ENCODE data around the gene GABARAP.

Gene GABARAP

GRCh38 chr17:7192271-7192937 lies 49.8 kb downstream of the GABARAP start:
- Mint-ChIP-seq H3K36me3 (peaks cover 2% of the 10 kb centered on the region), H3K4me1 (ENCODE audit: low read depth) (no peaks in the 10 kb centered on the region), H3K4me3 (no peak overlapping the region), H3K27me3 (no peaks in the 10 kb centered on the region), H3K27ac (no peak overlapping the region), H3K9me3 (ENCODE audit: low read depth) (no peaks in the 10 kb centered on the region)

GRCh38 chr17:7191571-7192270 lies 50.5 kb downstream of the GABARAP start:
- no peak overlapping the region for H3K4me3 Mint-ChIP-seq
- H3K4me1 Mint-ChIP-seq (ENCODE audit: low read depth) = no peaks in the 10 kb centered on the region
- peaks cover 2% of the 10 kb centered on the region for H3K36me3 Mint-ChIP-seq
- H3K27ac Mint-ChIP-seq = no peak overlapping the region
- no peaks in the 10 kb centered on the region for H3K9me3 Mint-ChIP-seq (ENCODE audit: low read depth)
- H3K27me3 Mint-ChIP-seq = no peaks in the 10 kb centered on the region

GRCh38 chr17:7191069-7191468 lies 51.2 kb downstream of the GABARAP start:
- Mint-ChIP-seq H3K4me1 (ENCODE audit: low read depth) (no peaks in the 10 kb centered on the region), H3K27ac (no peak overlapping the region), H3K36me3 (no peaks in the 10 kb centered on the region), H3K9me3 (ENCODE audit: low read depth) (no peaks in the 10 kb centered on the region), H3K27me3 (no peaks in the 10 kb centered on the region), H3K4me3 (no peak overlapping the region)

GRCh38 chr17:7190276-7190917 lies 51.9 kb downstream of the GABARAP start:
- H3K4me3 Mint-ChIP-seq = no peak overlapping the region
- H3K9me3 Mint-ChIP-seq (ENCODE audit: low read depth) = no peaks in the 10 kb centered on the region
- no peak overlapping the region for H3K27ac Mint-ChIP-seq
- H3K4me1 Mint-ChIP-seq (ENCODE audit: low read depth) = no peaks in the 10 kb centered on the region
- no peaks in the 10 kb centered on the region for H3K27me3 Mint-ChIP-seq
- no peaks in the 10 kb centered on the region for H3K36me3 Mint-ChIP-seq
